ENCODE results near the gene GRK2. TPM values are rescaled to one million over a fixed set of nuclear protein-coding genes. Genes with fewer than 3 reads are reported as not detected.
"Not testable (repeated sequence)": the region's sequence is repeated elsewhere in the genome, so short reads cannot be mapped to it uniquely, and the experiment has no call there.

The GRK2 gene
- total RNA-seq, 1 donor from 2014 or later = 86.1 TPM

DNA sequence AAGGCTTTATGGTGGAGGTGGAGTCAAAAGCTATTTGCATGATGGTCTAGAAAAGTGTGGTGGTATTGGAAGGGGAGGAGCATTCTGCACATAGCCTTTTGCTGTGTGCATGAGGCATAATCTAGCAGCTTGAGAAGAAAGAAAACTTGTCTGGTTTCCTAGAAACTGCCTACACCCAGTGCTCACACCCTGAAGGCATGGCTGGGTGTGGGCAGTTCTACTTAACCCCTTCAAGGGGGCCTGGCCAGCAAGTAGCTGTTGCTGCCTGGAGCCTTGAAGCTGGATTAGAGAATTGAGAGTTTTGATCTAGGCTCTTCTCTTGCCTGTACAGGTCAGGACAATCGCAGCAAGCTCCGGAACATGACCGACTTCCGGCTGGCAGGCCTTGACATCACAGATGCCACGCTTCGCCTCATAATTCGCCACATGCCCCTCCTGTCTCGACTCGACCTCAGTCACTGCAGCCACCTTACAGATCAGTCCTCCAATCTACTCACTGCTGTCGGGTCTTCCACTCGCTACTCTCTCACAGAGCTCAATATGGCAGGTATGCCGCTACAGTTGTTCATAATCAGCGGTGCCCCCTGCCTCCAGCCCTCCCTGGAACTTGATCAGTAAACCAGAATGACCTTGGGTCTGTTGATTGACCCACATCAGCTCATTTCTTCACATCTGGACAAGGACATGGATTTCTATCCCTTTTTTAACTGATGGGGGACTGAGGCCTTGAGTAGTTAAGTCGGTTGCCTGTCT is 12.2 kb upstream of the GRK2 start:
- no peak for DNase-seq (ENCODE audit: low spot score)

DNA sequence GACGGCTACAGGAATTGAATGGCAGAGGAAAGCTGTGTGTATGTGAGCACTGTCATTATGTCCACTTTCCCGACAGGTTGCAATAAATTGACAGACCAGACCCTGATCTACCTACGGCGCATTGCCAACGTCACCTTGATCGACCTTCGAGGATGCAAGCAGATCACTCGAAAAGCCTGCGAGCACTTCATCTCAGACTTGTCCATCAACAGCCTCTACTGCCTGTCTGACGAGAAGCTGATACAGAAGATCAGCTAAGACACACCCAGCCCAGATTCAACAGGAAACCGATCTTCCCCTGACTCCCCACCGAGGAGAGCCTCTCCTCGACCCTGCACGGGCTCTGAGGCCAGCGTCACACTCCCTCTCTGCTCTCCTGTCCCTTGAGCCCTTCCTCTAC is 11.5 kb upstream of the GRK2 start:
- no peak for DNase-seq (ENCODE audit: low spot score)

DNA sequence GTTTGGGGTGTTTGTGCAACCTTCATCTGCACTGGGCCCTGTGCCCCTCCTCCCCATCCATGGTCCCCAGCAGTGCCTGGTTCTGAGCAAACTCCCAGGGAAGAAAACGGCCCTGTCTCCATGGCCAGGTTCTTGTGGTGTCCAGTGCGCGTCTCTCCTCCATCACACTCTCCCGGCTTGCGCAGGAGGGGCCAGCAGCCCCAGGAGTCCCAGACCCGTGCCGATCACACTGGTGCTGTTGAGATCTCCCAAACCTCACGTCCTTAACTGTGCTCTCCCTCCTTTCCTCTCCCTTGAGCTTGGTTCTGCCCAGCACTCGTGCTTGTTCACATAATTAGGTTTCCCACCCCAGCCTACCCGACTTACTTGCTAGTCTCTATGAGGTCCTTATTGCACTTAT is 10.9 kb upstream of the GRK2 start:
- no peak for DNase-seq (ENCODE audit: low spot score)

DNA sequence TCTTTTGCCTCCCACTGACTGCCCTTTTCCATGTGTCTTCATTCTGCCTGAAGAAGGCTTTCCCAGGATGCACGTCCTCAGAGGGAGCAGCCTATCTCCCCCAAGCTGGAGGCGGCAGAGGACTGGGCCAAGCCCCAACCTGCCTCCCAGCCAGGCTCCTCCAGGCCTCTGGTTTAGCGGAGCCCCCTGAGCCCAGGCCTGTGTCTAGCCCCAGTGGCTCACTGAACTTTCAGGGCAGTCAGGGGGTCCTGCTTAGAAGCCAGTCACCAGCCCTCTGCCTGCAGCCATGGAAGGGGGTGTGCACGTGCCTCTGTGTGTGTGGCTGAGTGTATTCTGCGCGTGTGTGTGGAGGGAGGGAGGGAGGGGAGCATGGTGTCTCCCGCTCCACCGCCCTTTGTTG is 10.4 kb upstream of the GRK2 start:
- DNase-seq (ENCODE audit: low spot score) = no peak

DNA sequence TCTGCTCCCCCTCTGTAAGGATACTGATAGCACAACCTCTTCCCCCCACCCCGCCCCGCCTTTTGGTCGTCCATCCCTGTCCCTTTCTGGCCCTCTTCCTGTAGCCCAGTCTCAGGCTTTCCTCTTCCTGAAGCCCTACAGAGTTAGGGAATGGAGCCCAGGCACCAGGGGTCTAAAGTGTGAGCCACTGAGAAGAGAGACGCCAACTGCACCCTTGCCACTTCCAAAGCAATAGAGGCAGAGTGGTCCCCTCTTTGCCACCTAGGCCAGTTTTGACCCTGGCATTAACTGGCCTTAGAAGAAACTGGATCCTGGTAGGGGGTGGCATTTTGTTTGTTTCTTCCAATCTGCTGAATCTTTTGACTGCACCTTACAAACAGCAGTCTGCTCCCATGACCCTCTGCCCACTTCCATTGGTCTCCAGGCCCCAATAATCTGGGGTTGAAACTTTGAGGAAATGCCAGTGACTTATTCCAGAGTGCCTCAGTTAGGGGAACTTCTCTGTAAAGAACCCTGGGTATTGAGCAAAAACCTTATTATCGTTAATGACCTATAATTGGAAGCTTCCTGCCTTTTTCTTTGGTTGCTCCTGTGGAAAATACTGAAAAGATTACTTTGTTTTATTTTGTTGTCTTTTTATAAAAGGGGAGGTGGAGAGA is 9.7 kb upstream of the GRK2 start:
- DNase-seq (ENCODE audit: low spot score) = no peak

DNA sequence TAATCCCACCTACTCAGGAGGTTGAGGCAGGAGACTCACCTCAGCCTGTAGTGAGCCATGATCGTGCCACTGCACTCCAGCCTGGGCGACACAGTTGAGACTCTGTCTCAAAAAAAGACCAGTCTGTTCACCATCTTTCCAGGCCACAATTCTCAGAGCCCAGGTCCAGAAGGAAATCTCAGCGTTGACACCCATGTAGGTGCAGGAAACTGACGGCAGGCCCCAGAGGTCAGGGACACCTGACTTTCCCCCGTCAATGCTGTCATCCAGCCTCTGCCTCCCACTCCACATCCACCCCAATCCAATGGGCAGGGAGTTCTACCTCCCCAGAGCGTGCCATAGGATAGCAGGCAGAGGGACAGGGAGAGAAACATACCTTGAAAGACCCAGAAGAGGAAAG is 5.9 kb upstream of the GRK2 start:
- no peak for DNase-seq (ENCODE audit: low spot score)

DNA sequence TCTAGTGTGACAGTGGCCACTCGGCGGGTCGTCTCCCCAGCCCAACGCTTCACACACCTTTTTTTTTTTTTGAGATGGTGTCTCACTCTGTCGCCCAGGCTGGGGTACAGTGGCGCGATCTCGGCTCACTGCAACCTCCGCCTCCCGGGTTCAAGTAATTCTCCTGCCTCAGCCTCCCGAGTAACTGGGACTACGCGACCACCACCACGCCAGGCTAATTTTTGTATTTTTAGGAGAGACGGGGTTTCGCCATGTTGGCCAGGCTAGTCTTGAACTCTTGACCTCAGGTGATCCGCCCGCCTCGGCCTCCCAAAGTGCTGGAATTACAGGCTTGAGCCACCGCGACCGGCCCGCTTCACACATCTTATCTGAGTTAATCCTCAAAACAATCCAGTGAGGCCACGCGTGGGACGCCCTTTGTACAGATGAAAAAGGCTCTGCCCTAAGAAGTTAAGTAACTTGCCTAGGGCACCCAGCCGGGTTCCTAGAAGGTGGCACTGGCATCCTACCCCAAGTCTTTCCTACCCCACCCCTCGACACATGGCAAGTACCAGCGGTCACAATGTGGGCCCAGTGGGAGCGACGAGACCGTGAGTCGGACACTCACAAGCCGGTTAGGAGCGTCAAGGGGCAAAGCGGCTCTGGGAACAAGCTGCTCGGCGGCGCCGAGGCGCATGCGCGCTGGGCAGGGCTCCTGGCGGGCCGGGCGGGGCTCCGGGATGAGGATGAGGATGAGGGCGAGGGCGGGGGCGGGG is 5.2 kb upstream of the GRK2 start:
- not testable (repeated sequence) for DNase-seq (ENCODE audit: low spot score)

DNA sequence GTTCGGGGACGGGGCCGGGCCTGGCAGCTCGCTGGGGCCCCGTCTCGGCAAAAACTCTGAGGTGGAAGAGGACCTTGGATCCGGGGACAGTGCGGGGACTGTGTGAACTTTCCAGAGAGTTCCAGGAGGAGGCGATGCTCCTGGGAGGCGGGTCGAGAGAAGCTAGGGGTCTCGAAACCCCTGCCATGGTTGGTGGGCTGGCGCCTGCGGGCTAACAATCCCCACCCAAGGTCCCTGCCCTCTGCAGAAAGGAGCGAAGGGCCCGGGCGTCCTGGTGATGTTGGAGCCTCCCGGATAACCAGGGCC is 4.7 kb upstream of the GRK2 start:
- no peak for DNase-seq (ENCODE audit: low spot score)

DNA sequence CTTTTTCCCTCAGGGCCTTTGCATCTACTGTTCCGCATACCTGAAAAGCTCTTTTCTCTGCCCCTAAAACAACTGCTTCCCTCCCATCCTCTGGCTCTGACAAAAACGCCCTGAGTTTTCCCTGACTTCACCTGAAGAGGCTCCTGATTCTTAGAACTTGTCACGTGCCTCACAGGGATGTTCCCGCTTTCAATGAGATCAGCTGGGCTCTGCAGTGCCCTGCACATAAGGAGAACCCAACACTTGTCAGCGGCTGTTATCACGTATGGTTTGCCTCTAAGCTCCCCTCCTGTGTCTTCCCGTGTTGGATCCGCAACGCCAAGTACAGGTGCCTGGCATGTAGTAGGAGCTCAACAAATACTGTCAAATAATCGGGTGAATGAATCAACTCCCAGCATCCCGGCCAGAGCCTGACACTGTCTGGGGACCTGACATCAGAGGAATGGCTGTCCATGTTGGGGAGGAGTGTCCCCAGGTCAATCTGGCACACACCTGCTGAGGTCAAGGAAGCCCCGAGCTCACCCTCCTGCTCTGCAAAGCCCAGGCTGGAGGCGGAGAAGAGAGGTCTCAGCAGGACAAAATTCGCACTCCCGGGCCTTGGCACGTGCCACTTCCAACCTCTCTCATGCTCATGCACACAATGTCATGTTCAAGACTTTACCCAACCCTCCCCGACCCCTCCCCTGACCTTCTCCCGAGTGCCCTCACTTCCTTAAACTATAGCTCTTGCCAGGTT is 4.2 kb upstream of the GRK2 start:
- DNase-seq (ENCODE audit: low spot score) = no peak

DNA sequence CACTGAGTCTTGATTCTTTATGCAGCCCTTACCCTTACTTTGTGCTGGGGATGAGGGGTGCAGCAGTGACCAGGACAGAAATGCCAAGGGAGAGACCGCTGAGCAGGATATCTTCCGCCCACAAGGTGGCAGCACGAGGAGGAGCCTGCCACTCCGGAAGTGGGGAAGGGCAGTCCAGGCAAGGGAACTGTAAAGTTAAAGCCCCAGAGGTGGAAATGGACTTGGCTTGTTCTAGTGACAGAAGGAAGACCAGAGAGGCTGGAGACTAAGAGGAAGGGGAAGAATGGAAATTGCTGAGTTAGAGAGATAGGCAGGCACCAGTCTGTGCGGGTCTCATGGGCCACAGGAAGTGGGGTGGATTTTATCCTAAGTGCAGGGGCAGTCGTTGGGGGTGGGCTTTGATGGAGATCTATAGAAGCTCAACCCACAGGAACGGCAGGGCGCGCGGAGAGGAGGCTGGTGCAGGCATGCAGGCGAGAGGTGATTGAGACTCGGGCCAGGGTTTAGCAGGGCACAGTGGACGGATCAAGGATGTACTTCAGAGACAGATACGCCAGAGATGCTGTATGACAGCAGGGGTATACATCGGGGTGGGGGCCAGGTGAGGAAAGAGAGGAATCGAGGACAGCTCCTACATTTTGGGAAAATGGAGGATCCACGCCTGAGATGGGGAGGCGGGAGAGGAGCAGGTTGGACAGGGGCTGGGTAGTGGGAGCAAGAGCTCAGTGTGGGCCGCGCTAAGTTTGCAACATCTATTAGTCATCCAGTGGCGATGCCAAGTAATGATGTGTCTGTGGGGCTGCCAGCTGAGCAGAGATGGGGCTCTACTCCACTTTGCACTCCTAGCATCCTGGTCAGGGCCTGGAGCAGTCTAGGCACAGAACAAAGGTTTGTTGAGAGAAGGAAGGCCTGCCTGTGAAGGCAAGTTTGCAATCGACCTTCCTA is 3.3 kb upstream of the GRK2 start:
- peak; percentile 82 for DNase-seq (ENCODE audit: low spot score)

DNA sequence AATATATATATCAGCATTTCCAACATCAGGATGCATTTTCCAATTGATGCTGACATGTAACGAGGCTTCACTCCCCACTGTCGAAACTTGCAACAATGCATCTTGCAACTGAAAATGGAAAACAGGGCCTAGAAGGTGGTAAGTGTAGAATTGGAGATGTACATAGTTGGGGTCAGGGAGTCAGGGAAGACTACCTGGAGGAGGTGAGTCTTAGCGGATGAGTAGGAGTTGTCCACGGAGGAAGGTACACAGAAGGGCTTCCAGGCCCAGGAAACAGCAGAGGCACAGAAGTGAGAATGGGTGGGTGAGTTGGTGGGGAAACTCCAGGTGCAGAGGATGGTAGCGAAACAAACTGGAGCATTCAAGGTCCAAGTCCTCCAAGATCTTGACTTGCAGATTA is 2.0 kb upstream of the GRK2 start:
- DNase-seq (ENCODE audit: low spot score) = no peak

DNA sequence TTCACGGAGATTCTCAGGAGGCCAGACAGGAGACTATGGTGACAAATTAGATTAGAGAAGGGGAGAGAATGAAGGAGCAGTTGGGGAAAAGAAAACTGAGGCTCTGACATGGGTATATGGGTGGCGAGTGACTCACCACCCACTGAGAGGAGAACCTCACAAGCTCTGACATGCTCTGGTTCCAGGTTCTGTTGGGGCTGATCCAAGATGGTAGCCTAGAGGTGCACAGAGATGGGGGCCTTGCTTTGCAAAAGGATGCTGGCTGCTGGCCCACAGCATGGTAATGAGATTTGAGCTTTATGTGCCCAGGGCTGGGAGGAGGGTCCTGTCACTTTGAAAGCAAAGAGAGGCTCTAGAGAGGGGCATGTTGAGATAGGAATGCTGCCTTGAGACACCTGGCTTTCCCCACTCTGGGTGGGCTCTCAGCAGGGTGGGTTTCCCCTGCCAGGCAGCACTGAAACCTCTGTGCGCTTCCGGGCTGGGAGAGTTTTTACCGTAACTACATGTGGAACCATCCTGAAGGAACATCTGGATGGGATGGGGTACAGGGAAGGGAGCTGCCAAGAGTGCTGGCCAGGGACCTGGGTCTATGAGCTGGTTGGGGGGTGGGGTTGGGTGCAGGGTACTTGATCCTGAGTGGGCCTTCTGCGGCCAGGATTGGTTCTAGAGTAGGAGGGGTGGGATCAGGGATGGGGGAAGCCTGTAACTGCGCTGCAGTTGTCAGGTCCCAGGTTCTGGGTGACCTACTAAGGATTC is 1.2 kb upstream of the GRK2 start:
- no peak for DNase-seq (ENCODE audit: low spot score)

DNA sequence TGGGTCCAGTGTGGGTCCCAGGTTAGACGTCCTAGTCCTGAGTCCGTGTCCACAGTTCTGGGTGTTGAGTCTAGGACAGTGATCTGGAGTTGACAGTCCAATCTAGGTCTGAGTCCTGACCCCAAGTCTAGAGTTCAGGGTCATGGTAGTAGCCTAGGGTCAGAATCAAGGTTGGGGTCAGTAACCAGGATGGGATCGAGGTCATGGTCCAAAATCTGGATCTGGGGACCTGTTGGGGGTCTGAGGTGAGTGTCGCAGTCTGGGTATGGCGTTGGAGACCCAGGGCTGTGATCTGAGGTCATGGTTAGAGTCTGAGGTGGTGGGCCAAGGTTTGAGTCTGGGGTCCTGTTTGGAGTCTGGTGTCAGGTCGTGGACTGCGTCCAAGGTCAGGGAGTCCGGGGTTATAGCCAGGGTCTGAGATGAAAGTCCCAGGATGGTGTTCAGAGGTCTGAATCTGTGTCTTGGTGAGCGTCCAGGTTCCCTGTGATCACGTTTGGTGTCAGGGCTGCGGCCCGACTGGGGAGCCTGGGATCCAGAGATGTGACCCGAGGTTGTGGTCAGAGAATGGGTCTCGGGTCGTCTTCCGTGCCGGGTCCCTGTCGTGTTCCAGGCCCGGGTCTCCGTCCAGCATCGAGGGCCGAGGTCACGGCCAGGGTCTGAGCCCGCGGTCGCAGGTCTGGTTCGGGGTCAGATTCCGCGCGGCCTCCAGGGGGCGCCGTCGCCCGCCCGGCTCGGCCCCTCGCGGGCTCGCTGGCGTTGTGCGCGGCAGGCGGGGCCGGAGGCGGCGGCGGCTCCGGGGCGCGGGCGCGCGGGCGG is 432 bp upstream of the GRK2 start:
- DNase-seq (ENCODE audit: low spot score) = peak; percentile 76

DNA sequence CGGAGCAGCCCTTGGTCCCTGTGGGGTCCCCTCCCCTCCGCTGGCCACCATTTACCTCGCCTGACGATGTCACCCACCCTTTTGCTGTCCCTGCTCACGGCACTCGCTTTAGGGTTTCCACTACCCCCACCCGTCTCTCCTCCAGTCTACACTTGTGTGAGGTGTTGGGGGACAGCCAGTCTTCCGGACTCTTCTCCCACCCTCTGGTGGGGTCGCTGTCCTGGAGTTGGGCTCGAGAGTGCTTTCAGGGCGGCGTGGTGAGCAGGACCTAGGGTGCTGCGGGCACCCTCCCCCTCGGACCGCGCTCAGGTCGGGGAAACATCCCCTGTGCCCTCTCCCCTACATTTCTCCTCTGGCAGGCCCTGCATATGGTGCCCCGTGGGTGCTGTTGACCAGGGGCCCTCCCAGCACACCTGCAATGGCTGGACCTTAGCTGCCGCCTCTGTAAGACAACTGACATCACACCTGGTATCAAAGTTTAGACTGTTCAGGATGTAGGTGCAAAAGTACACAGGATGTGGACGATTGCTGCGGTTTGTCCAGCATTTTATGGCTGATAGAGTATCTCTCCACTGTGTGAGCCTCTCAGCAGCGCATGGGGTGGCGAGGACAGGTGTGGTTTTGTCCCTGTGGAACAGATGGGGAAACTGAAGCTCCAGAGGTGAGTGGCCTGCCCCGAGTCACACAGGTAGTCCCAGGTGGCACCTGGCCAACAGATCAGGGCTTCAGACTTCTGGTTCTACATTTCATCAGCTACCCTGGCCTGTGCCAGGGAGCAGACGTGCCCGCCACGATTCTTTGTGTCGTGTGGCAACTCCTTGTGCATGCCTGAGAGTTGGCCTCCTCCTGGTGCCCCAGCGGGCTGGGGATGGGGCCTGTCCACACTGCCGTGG is 1.2 kb downstream of the GRK2 start:
- DNase-seq (ENCODE audit: low spot score) = no peak

DNA sequence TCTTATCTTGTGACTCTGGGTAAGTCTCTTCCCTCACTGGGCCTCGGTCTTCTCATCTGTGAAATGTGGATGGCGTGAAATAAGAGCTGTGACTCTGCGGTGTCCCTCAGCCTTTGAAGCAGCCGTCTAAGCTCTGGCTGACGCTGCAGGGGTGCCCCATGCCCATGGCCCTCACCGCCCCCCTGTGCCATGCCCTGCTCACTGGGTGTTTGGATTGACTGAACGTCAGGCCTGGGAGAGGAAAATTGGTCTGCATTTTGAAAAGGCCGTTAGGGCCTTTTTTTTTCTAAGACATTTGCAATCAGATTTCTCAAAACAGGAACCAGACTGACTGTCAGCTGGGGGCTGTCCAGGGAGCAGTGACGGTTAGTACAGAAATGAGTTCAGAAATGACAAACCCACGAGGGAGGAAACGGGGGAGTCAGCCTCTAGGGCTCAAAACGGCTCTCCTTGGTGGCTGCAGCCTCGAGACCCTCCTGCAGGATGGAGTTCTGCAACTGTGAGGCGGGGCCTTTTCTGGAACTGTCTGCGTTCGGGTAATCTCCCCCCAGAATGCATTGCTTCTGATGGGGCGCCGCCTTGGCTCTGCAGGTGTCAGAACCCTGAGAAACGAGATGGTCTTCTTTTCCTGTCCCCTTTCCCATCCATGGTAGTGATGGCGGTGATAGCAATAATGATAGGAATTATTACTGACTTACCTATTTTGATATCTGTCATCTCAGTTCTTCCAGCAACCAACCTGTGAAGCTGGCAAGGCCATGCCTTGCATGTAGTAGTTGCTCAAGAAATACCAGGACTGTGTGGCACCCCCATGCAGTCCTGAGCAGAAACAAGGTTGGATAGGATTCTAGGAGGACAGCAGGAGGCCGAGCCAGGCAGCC is 2.0 kb downstream of the GRK2 start:
- DNase-seq (ENCODE audit: low spot score) = no peak

DNA sequence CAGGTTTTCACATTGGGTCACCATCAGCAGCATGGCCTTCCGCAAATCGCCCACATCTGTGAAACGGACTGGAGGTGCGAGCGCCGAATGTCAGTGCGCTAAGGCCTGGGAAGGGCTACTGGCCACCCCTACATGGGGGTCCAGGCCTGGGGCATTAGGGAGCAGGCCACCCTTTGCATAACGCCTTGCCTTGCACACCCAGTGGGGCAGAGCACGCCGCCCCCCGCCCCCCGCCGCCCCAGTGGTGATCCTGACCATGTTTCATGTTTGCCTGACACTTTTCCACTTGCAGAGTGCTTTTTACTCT is 2.6 kb downstream of the GRK2 start:
- DNase-seq (ENCODE audit: low spot score) = no peak

DNA sequence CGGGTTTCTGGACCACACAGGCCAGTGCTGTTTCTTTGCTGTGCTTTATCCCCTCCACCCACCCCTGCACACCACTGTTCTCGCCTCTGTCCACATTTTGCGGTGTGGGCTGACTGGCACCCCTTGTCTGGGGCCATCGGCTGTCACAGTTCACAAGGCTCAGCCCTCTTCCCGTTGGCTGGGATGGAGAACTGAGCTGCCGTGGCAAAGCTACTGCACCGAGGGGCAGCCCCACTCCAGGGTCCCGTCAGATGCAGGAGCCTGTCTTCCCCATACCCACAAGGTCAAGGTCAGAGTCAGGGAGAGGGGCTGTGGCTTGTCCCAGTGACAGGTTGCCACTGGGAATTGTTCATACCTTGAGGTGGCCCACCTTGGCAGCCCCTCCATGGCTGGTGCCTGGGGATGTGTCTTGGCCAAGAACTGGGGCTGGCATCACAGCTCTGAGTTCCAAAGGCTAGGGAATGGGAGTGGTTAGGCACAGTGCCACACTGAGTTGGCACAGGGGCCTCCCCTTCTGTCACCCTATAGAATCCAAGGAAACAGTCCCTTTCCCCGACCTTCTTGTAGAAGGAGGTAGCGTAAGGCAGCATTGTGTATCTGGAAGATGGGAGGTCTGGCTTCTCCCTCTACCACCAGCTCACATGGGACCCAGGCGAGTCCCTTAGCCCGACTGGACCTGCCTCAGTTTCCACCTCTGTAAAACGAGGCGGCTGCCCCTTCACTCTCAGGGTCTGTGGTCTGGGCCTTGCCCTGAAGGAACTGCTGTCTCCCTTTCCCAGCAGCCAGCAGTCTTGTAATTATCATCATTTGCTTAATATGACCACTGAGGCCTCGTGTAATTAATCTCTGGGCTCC is 3.4 kb downstream of the GRK2 start:
- DNase-seq (ENCODE audit: low spot score) = no peak
